Kidney (tissue), 14 donors: ENCODE data around the gene DNAH6. TPM values are rescaled to one million over a fixed set of nuclear protein-coding genes. Genes with fewer than 3 reads are reported as not detected.
"Not testable (repeated sequence)": the region's sequence is repeated elsewhere in the genome, so short reads cannot be mapped to it uniquely, and the experiment has no call there.

ENCODE experiments used
- DNase-seq, 5 donors: peaks; one replicate each; pipeline ENCODE4 v3.0.0-alpha.2; 2013 to 2020
- FAIRE-seq: peaks from 2 replicates; lab custom pipeline; 2012; peaks lifted over from hg19 to GRCh38; lab: Jason Lieb, UNC
- H3K27ac ChIP-seq, 2 donors: one replicate each; pipeline ENCODE4 v1.7.0; 2013; ENCODE audit warnings: low read depth in 2 of 2, low read length in 2 of 2, inconsistent platforms in 1 of 2
- H3K27me3 ChIP-seq: one replicate; pipeline ENCODE4 v1.7.1; 2013; ENCODE audit warnings: low read length, inconsistent platforms; ENCODE audit not compliant: control insufficient read depth, insufficient read depth
- H3K36me3 ChIP-seq, 3 donors: one replicate each; pipeline versions ENCODE4 v1.7.0 to v1.7.1; 2013; ENCODE audit warnings: low read length in 3 of 3, control low read depth in 1 of 3, inconsistent platforms in 1 of 3; ENCODE audit not compliant: insufficient read depth in 3 of 3, control insufficient read depth in 2 of 3
- H3K4me1 ChIP-seq, 3 donors: one replicate each; pipeline versions ENCODE4 v1.7.0 to v1.7.1; 2013; ENCODE audit warnings: low read length in 3 of 3, inconsistent platforms in 1 of 3, low read depth in 1 of 3; ENCODE audit not compliant: control insufficient read depth in 2 of 3, insufficient read depth in 2 of 3
- H3K4me3 ChIP-seq, 3 donors: one replicate each; pipeline versions ENCODE4 v1.7.0 to v1.8.1; 2013; ENCODE audit warnings: low read length in 3 of 3, control low read depth in 1 of 3, inconsistent platforms in 1 of 3
- H3K9ac ChIP-seq, 3 donors: one replicate each; pipeline versions ENCODE4 v1.7.0 to v1.7.1; 2013; ENCODE audit warnings: low read length in 3 of 3, control low read depth in 1 of 3, inconsistent platforms in 1 of 3
- H3K9me3 ChIP-seq, 3 donors: one replicate each; pipeline versions ENCODE4 v1.7.0 to v1.7.1; 2013; ENCODE audit warnings: low read length in 3 of 3, control low read depth in 1 of 3, inconsistent platforms in 1 of 3; ENCODE audit not compliant: control insufficient read depth in 2 of 3, insufficient read depth in 1 of 3
- intact Hi-C: fragments of 100-400 bp; cut with DNase I; formaldehyde crosslinking; loops from one replicate; pipeline ENCODE4 v1.11.1; 2022
- polyA plus RNA-seq: library from polyadenylated mRNA; stranded (reverse); fragments of 350-450 nt; fragmentation: Illumina TruSeq; extraction: RNeasy Lipid Tissue Mini Kit (QIAGEN cat#74804); gene quantifications from one replicate; pipeline ENCODE4 v1.2.3, GENCODE V29; 2014; ENCODE audit warnings: low read depth, low replicate concordance; ENCODE audit not compliant: insufficient read depth
- total RNA-seq: library from RNA; stranded (reverse); fragmentation: NEBNext Ultra II Directional; extraction: Animal tissue kit (Norgen Biotek cat#: 25700); gene quantifications from one replicate; pipeline ENCODE4 v1.2.1, GENCODE V29; 2021
- TF ChIP-seq, protein P1 (sequence below): IDR thresholded peaks from 3 replicates; pipeline ENCODE4 v1.5.1; 2012; ENCODE audit warnings: mild to moderate bottlenecking, moderate library complexity, borderline replicate concordance; ENCODE audit not compliant: insufficient read depth; ENCODE audit errors: extremely low read depth
- donor health status: control.
- donor health status: control.
- donor health status: control.
- donor health status: control.
- donor health status: control.
- donor health status: DM: yes; HTN: yes; CAD: no.
- donor health status: Normal renal cell carcinoma (clear cell type).

DNAH6 gene
- total and polyA plus RNA-seq, 2 donors from 2014 or later, result 0.34 to 4.6 TPM

DNA sequence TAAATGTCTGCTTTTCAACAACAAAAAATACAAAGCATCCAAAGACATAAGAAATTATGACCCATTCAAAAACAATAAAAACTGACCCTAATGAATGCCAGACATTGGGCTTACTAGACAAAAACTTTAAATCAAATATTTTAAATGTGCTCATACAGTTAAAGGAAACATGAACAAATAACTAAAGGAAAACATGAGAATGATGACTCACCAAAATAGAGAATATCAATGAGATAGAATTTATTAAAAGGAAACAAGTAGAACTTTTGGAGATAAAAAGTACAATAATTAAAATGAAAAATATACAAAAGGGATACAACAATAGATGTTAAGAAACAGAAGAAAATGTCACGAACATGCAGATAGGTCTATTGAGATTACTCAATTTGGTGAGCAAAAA lies 254.0 kb downstream of the DNAH6 start:
- Histone ChIP-seq H3K4me3 (no peak overlapping the region), H3K9ac (no peak overlapping the region), H3K27me3 (no peaks in the 10 kb centered on the region), H3K4me1 (no peaks in the 10 kb centered on the region), H3K27ac (no peak overlapping the region), H3K9me3 (peaks cover 0 to 19% (median 0%) of the 10 kb centered on the region in 3 donors), H3K36me3 (no peaks in the 10 kb centered on the region)
- intact Hi-C loops, result no loop called here
- TF ChIP-seq, protein P1, sequence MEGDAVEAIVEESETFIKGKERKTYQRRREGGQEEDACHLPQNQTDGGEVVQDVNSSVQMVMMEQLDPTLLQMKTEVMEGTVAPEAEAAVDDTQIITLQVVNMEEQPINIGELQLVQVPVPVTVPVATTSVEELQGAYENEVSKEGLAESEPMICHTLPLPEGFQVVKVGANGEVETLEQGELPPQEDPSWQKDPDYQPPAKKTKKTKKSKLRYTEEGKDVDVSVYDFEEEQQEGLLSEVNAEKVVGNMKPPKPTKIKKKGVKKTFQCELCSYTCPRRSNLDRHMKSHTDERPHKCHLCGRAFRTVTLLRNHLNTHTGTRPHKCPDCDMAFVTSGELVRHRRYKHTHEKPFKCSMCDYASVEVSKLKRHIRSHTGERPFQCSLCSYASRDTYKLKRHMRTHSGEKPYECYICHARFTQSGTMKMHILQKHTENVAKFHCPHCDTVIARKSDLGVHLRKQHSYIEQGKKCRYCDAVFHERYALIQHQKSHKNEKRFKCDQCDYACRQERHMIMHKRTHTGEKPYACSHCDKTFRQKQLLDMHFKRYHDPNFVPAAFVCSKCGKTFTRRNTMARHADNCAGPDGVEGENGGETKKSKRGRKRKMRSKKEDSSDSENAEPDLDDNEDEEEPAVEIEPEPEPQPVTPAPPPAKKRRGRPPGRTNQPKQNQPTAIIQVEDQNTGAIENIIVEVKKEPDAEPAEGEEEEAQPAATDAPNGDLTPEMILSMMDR, result no peak
- FAIRE-seq (no peak), DNase-seq (no peak)

DNA sequence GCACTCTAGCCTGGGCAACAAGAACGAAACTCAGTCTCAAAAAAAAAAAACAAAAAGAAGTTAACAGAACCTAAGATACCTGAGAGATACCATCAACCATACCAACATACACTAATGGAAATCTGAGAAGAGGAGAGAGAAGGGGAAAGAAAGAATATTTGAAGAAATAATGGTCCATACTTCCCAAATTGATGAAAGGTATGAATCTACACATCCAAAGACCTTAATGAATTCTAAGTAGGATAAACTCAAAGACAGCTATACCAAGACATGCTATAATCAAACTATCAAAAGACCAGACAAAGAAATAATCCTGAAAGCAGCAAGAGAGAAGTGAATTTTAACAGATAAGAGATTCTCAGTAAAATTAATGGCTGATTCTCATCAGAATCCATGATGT lies 255.0 kb downstream of the DNAH6 start:
- Histone ChIP-seq H3K4me3 (no peak overlapping the region), H3K4me1 (no peaks in the 10 kb centered on the region), H3K9ac (no peak overlapping the region), H3K27me3 (no peaks in the 10 kb centered on the region), H3K9me3 (peaks cover 0 to 19% (median 0%) of the 10 kb centered on the region in 3 donors), H3K27ac (no peak overlapping the region), H3K36me3 (no peaks in the 10 kb centered on the region)
- FAIRE-seq, result no peak
- no peak for DNase-seq
- intact Hi-C loops, result no loop called here
- TF ChIP-seq, protein P1, result no peak

DNA sequence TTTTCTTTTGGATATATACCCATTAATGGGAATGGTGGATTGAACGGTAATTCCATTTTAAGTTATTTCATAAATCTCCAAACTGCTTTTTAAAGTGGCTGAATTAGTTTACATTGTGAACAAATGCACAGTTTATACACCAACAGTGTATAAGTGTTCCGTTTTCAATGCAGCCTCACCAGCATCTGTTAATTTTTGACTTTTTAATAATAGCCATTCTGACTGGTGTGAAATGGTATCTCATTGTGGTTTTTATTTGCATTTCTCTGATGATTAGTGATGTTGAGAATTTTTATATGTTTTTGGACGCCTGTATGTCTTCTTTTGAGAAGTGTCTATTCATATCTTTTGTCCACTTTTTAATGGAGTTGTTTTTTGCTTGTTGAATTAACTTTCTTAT lies 257.3 kb downstream of the DNAH6 start:
- H3K9me3 ChIP-seq, result peaks cover 0 to 19% (median 0%) of the 10 kb centered on the region in 3 donors
- H3K27me3 ChIP-seq, FAIRE-seq, DNase-seq, intact Hi-C loops, H3K27ac ChIP-seq, H3K36me3 ChIP-seq, H3K4me1 ChIP-seq, H3K9ac ChIP-seq, H3K4me3 ChIP-seq: not testable (repeated sequence)

DNA sequence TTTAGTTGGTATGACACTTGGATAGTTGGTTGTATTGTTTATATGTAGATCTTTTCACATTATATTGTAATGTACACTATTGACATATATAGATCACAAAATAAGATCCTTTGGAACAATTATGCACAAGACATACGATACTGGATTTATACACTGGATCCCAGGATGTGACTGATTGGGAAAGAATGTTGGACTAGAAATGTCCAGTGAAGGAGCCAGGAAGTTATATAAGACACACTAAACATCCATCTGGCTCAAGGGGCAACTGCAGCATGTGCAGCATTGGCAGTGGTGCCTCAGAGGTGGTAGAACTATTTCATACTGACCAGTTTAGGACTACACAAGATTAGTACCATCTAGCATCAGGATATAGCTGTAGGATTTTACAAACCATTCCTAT lies 259.7 kb downstream of the DNAH6 start:
- Histone ChIP-seq H3K9ac (no peak overlapping the region), H3K27ac (no peak overlapping the region), H3K4me1 (no peaks in the 10 kb centered on the region), H3K27me3 (no peaks in the 10 kb centered on the region), H3K9me3 (peaks cover 0 to 14% (median 0%) of the 10 kb centered on the region in 3 donors), H3K4me3 (no peak overlapping the region), H3K36me3 (no peaks in the 10 kb centered on the region)
- no peak for FAIRE-seq
- TF ChIP-seq, protein P1, result no peak
- intact Hi-C loops, result no loop called here
- DNase-seq, result no peak
